Erythroblast (primary cell): ENCODE results near the gene CLSTN2.

Experiments
- GATA1 ChIP-seq: IDR thresholded peaks from 2 replicates; pipeline ENCODE4 v1.6.1; 2011; ENCODE audit warnings: low read depth, mild to moderate bottlenecking, control low read depth, low read length, moderate library complexity
- POLR2A ChIP-seq: IDR thresholded peaks from 2 replicates; pipeline ENCODE4 v1.6.1; 2011; ENCODE audit warnings: mild to moderate bottlenecking, low read length

GRCh38 chr3:140159646-140160045 lies 224.7 kb downstream of the CLSTN2 start:
- TF ChIP-seq POLR2A, result no peak
- no peak for TF ChIP-seq GATA1
